Ramos (cell line): ENCODE measurements around the gene TMEM150A.
"Not testable (repeated sequence)": the region's sequence is repeated elsewhere in the genome, so short reads cannot be mapped to it uniquely, and the experiment has no call there.

Experiments
- in situ Hi-C: fragments of 300-500 bp; cut with MboI; formaldehyde crosslinking; loops from one replicate; pipeline ENCODE4 v1.14.3; 2022; ENCODE audit warnings: low sequenced_read_pairs; ENCODE audit not compliant: unreplicated experiment

Gene TMEM150A, protein sequence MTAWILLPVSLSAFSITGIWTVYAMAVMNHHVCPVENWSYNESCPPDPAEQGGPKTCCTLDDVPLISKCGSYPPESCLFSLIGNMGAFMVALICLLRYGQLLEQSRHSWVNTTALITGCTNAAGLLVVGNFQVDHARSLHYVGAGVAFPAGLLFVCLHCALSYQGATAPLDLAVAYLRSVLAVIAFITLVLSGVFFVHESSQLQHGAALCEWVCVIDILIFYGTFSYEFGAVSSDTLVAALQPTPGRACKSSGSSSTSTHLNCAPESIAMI

DNA sequence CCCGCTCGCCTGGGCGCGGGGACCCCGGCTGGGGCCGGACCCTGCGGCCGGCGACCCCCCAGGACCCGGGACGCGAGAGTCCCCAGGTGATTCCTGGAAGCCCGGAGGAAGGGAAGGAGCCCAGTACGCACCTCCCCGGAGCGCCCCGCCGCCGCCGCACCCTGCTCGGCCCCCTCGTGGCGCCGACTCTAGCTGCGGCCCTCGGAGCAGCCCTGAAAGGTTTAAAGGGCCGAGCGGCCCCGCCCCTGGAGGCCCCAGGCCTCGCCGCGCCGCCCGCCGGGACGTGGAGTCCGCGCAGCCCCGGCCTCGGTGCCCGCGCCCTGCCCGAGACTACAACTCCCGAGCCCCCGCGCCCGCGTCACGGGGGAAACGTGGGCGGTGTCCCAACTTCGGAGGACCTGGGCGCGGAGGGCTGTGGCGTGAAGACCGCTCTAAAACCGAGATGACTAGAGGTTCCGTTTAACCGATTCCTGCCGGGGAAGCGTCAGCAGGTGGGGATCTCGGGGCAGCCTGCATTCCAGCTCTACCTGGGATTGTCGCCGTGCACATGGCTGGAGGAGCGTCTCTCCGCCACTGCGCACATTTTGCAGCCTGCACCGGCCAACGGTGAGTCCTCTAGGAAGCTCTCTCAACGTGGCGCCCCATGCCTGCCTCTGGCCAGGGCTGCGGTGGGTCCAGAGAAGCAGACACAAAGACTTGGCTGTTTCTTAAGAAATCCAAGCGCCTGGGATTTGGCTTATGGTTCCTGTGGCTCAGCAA, at the start of gene TMEM150A:
Gene TMEM150A, minus strand, starts transcription at position 223 of the 759 bp plus-strand sequence. CDS start 750 bp downstream, outside the sequence.
- in situ Hi-C loops = no loop called here

DNA sequence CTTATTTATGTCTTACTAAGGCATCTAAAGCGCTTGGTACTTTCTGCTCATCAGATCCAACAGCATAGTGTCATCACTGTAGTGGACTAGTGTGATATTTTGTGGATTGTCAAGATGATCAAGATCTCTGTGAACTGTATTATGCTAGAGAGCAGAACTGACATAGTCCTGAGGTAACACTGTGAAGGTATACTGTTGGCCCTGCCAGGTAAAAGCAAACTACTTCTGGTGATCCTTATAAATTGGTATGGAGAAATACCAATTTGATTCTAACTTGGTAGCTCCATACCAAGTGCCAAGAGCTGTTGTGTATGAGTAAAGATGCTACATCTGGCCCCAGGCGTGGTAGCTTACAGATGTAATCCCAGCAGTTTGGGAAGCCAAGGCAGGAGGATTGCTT, 49.6 kb upstream of the TMEM150A start:
- in situ Hi-C loops = no loop called here

- in situ Hi-C loops = no loop called here
These were observed 48.6 kb upstream of the TMEM150A start for GRCh38 chr2:85651097-85651496.

DNA sequence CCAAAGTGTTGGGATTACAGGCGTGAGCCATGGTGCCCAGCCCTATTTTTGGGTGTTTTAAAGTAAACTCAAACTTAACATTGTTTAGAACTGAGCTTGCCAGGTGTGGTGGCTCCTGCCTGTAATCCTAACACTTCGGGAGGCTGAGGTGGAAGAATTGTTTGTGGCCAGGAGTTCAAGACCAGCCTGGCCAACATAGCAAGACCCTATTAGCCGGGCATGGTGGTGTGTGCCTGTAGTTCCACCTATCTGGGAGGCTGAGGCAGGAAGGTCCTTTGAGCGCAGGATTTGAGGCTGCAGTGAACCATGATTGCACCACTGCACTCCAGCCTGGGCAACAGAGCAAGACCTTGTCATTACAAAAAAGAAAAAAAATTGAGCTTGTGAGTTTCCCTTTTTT, 48.0 kb upstream of the TMEM150A start:
- in situ Hi-C loops = no loop called here

GRCh38 chr2:85649201-85650190, 47.0 kb upstream of the TMEM150A start:
- in situ Hi-C loops = no loop called here

DNA sequence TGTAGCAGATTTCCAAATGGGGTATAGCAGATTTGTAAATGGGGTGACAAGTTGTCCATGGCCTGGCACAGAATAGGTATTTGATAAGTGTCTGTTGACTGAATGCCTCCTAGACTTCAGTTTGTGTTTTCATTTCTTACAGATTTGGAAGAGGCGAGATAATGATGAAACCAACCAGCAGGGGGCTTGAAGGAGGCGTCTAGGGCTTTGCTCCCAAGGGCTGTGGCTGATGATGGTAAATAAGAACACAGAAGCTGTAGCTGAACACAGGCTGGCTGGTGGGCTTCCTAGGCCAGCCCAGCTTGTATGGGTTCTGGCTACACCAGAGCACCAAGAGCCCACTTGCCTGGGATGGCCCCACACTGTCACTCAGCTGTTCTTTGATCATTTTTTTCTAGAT, 46.1 kb upstream of the TMEM150A start:
- in situ Hi-C loops = no loop called here

- in situ Hi-C loops = no loop called here
These were observed 45.5 kb upstream of the TMEM150A start for GRCh38 chr2:85647823-85648526.

GRCh38 chr2:85646166-85646565, 43.7 kb upstream of the TMEM150A start:
- in situ Hi-C loops = no loop called here

DNA sequence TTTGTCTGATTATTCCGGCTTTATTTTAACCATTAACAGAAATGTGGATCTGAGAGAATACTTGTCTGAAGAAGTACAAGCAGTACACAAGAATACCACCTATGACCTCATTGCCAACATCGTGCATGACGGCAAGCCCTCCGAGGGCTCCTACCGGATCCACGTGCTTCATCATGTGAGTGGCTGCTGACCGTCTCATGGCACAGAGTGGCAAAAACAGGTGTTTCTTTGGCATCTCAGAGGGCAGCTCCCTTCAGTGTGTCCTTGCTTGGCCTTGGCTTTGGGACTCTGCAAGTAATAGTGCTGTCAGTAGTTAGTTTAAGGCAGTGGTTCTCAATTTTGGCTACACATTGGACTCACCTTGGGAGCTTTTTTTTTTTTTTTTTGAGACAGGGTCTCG, 42.4 kb upstream of the TMEM150A start:
- in situ Hi-C loops = no loop called here

DNA sequence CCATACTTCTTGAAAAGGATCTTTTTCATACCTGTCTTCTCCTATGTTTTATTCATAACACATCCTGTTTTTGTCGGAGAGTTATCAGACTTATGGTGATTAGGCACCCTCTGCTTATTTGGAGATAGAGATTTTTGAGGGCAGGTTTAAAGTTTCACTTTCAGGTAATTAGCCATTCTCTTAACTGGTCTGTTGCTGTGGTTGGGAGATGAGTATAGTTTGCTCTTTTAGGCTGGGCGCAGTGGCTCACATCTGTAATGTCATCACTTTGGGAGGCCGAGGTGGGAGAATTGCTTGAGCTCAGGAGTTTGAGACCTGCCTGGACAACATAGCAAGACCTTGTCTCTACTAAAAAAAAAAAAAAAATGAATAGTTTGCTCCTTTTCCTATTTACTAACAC, 40.2 kb upstream of the TMEM150A start:
- in situ Hi-C loops = no loop called here

DNA sequence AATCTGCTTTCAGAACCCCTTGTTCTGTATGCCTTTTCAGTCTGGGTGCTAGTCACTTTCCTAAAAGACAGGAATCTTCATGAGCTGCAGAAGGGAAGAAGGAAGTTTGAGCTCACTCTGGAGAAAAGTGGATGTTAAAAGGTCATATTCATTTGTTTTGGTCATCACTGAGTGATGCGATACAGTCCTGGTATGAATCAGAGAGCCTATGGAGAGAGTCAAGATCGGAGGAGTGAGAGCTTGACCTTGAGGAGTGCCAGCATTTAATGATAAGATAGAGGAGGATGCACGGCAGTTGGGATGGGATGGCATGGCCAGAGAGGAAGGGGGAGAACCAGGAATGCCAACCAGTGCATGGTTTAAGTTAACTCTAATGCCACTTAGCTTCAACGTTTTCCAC, 33.1 kb upstream of the TMEM150A start:
- in situ Hi-C loops = no loop called here

DNA sequence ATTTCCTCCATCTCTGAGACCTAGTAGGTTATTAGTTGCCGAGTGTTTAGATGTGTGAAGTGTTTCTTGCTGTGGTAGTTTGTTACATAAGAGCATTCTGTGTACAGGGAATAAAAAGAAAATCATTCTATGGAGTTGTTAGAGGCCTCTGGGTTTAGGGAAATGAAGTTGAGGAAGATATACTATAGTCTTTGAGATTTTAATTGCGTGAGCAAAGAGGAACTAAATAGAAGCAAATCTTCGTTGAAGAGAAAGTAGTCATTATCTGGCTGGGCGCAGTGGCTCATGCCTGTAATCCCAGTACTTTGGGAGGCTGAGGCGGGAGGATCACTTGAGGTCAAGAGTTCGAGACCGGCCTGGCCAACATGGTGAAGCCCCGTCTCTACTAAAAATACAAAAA, 32.5 kb upstream of the TMEM150A start:
- in situ Hi-C loops = no loop called here

GRCh38 chr2:85631316-85631715, 28.8 kb upstream of the TMEM150A start:
- in situ Hi-C loops = no loop called here

- in situ Hi-C loops = no loop called here
These were observed 26.2 kb upstream of the TMEM150A start for GRCh38 chr2:85628658-85629057.

GRCh38 chr2:85623991-85624390, 21.5 kb upstream of the TMEM150A start:
- in situ Hi-C loops = no loop called here

- in situ Hi-C loops = no loop called here
These were observed 18.8 kb upstream of the TMEM150A start for GRCh38 chr2:85621338-85621737.

DNA sequence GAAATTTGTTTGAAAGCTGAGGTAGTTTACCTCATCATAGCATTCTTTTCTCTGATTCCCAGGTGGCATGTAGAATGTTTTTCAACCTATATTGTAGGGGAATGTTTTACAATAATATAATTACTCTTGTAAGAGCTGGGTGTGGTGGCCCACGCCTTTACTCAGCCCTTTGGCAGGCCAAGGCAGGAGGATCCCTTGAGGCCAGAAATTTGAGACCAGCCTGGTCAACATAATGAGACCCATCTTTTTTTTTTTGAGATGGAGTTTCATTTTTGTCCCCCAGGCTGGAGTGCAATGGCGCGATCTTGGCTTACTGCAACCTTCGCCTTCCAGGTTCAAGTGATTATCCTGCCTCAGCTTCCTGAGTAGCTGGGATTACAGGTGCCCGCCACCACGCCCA, 17.1 kb upstream of the TMEM150A start:
- in situ Hi-C loops = no loop called here

DNA sequence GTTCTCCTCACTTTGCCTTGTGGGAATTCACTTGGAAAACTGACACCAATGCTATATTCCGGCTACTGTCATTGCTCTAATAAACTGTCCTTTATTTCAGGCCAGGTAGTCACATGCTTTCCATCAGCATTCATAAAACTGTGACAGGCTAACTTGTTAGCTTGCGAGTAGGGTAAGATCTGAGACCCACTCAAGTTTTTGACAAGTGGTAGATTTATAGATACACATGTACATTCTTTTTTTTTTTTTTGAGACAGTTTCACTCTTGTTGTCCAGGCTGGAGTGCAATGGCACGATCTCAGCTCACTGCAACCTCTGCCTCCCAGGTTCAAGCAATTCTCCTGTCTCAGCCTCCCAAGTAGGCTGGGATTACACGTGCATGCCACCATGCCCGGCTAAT, 15.2 kb upstream of the TMEM150A start:
- in situ Hi-C loops = not testable (repeated sequence)

GRCh38 chr2:85615413-85615728, 12.9 kb upstream of the TMEM150A start:
- in situ Hi-C loops = no loop called here

DNA sequence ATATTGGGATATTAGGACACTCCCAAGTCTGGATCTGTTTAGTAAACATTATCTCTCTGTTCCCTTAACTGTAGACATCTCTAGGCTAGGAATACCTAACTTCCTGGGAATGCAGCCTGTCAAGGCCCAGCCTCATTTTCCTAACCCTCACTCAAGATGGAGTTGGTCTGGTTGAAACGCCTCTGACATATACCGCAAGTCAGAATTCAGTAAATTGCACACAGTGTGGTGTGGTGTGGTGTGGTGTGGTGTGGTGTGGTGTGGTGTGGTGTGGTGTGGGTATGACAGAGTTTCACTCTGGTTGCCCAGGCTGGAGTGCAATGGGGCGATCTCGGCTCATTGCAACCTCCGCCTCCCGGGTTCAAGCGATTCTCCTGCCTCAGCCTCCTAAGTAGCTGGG, 12.3 kb upstream of the TMEM150A start:
- in situ Hi-C loops = not testable (repeated sequence)
